ENCODE results near the gene PLCH2.

The PLCH2 gene

GRCh38 chr1:2510366-2511155 lies 34.5 kb downstream of the PLCH2 start:
- FAIRE-seq = no peak
- DNase-seq (ENCODE audit: insufficient read length, low spot score) = no peak

- no peak for FAIRE-seq
- DNase-seq (ENCODE audit: insufficient read length, low spot score) = no peak
These were observed 36.9 kb downstream of the PLCH2 start for GRCh38 chr1:2512862-2513421.

DNA sequence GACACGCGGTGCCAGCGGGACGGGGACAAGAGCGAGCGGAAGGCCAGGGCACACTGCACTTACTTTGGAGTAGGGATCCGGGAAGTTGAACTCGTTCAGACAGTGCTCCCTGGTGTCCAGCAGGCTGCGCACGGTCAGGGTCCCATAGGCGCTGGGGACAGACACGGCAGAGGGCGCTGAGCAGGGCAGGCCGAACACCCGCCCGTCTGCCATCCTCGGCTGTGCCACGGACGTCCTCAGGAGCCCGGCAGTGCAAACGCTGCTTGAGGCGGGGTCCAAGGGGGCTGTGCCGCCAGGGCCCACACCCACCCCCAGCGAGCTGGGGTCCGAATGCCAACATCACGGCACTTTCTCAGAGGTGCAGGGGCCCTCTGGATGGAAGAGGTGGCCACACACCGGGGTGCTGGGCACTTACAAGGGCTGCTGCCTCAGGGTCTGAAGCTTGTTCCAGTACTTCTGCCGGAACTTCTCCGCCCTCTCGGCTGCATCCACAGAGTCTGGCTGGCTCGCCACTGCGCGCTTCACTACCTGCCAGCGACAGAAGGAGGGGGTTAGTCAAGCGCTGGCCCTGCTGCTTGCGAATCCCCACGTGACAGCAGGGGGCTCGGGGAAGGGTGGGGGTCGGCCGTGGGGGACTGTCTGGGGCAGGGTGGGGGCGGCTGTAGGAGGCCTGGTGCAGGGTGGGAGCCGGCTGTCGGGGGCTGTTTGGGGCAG lies 38.0 kb downstream of the PLCH2 start:
- FAIRE-seq (no peak), DNase-seq (ENCODE audit: insufficient read length, low spot score) (no peak)

DNA sequence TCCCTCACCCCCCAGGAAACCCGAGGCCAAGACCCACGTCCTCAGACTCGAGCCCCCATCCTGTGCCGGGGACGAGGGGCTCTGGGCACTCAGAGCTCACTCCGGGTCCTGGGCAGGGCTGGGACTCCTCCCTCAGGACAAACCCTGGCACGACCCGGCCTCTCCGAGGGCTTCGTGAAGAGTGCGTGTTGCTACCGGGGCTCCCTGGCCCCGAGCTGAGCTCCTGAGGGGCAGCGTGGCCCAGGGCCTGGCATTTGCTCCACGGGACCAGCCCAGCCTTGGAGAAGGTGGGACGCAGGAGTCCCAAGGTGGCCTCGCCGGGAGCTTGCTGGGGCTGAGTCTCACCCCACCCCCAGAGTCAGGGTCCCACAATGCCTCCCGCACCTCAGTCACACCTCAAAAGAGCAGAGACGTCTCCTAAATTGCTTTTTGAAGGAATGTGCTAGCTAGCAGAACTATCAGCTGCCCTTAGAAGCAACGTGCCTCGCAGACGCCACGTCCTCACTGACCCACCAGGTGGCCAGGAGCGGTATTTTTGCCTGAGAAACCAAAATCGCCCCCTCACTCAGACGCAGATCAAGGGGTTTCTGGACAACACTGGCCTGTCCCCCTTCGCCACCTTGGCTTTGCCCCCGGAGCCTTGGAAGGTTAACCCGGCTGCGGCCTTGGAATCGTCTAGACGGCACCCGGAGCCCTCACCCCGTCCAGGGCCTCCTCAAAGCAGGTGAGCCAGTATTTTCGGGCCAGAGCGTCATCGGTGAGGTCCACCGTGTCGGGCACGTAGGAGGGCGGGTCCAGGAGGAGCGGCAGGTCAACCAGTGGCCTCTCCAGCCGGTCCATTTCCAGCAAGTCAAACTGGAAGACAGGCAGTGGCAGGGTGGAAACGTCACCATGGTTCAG lies 39.0 kb downstream of the PLCH2 start:
- no peak for FAIRE-seq

GRCh38 chr1:2515763-2516080 lies 39.6 kb downstream of the PLCH2 start:
- no peak for FAIRE-seq
- no peak for DNase-seq (ENCODE audit: insufficient read length, low spot score)

More for the DNA sequence above, 39.0 kb downstream of the PLCH2 start:
- DNase-seq (ENCODE audit: insufficient read length, low spot score) = no peak

DNA sequence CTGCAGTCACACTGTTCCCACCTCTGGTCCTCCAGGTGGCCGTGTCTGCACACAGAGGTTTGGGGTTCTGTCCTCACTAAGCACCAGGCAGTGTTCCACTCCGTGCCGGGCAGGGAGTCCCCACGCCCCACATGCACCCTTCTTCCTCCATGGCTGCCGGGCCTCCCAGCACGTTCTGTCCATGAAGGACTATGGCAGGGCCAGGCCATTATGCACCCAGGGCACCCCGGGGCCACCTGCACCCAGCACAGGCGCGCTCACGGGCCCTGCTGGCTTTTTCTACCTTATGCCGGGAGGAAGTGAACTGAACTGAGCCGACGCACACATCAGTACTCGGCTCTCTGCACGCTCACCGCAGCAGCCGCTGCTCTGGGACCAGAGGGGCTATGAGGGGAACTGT lies 40.0 kb downstream of the PLCH2 start:
- no peak for DNase-seq (ENCODE audit: insufficient read length, low spot score)
- FAIRE-seq = no peak

GRCh38 chr1:2516946-2517345 lies 40.9 kb downstream of the PLCH2 start:
- no peak for FAIRE-seq
- no peak for DNase-seq (ENCODE audit: insufficient read length, low spot score)

- FAIRE-seq = no peak
- DNase-seq (ENCODE audit: insufficient read length, low spot score) = no peak
These were observed 41.9 kb downstream of the PLCH2 start for GRCh38 chr1:2517966-2518365.

DNA sequence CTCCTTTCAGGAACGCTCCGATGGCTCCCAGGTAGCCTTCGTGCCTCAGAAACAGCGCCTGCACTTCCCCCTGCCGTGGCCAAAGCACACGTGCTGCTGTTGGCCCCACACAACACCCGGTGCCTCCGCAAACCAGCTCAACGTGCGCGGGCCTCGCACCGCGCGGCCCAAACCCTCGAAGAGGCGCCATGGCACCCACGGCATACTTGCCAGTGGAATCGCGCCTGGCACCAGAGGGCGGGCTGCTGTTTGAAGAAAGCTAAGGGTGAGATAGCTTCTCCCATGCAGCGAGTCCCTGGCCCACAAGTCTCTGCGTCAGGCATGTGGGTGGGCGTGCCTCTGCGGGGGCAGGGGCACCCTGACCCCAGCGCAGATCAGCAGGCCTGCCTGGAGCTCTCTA lies 42.4 kb downstream of the PLCH2 start:
- DNase-seq (ENCODE audit: insufficient read length, low spot score) (no peak), FAIRE-seq (no peak)

- FAIRE-seq = no peak
- DNase-seq (ENCODE audit: insufficient read length, low spot score) = no peak
These were observed 43.1 kb downstream of the PLCH2 start for GRCh38 chr1:2519029-2519685.

DNA sequence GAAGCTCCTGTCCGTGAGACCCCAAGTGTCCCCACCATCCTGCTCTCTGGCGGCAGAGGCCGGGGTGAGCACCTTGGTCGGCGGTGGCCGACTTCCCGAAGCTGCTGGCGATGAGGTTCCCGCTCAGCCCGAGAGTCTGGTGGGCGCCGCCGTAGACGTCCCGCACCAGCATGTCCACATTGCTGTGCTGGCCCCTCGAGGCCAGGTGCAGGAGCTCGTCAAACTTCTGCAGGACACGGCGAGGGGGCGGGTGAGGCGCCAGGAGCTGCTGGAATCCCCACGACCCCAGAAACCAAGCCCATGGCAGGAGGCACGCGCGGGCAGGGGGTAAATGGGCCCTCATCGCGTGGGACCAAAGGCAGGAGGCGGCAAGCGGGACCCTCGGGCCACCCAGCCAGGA lies 43.6 kb downstream of the PLCH2 start:
- no peak for FAIRE-seq

DNA sequence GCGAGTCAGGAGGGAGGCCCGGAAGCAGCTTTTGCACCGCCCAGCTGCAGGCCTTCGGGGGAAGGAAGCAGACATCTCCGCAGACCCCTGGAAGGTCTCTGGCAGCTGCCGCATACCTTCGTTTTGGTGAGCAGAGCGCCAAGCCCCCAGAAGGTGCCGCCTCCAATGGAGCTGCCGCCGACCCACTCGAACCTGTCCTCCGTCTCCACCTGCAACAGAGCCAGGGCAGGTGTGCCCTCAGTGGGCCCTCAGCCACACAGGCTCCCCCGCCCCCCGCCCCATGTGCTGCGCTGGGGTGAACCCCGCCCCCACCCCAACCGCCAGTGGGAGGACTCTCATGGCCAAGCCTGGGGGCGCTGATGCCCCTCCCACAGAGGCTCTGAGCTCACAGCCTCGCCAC lies 44.1 kb downstream of the PLCH2 start:
- no peak for DNase-seq (ENCODE audit: insufficient read length, low spot score)
- FAIRE-seq = no peak

More for the DNA sequence above, 43.6 kb downstream of the PLCH2 start:
- DNase-seq (ENCODE audit: insufficient read length, low spot score) = no peak

DNA sequence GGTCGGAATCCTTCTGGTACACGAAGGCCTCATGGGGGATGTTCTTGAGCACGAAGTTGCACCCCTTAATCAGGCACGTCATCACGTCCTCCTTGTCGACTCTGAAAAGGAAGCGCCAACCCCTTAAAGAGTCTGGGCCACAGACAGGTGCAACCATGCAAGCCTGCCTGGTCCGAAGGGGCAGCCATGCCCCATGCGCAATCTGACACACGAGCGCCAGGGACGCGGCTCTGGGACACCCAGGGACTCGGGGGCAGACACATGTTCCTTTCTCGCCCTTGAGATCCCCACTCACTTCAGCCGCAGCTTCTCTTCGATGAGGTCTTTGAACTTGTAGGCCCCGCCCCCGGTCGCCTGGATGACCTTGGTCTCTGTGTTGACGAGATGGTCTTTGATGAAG lies 44.7 kb downstream of the PLCH2 start:
- no peak for FAIRE-seq
- DNase-seq (ENCODE audit: insufficient read length, low spot score) = no peak

DNA sequence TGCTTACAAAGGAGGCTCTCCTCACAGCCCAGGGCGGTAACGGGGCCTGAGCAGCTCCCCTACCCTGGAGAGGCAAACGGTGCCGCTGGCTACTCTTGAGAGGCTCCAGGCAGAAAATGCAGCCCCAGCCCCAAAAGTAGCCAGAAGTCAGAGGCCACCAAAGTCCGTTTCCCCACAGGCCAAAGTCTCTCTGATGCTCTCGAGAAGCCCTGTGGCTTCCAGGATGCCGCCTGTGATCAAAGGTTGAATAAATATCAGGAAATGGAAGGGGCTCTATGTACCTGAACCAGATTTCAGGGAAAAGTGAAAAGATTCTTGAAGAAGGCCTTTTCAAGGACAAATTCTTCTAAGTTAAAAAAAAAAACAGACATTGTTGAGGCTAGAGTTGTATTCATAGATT lies 46.1 kb downstream of the PLCH2 start:
- no peak for FAIRE-seq
- DNase-seq (ENCODE audit: insufficient read length, low spot score) = no peak

- FAIRE-seq (no peak), DNase-seq (ENCODE audit: insufficient read length, low spot score) (no peak)
These were observed 47.3 kb downstream of the PLCH2 start for GRCh38 chr1:2523191-2523890.

- FAIRE-seq (no peak), DNase-seq (ENCODE audit: insufficient read length, low spot score) (no peak)
These were observed 48.0 kb downstream of the PLCH2 start for GRCh38 chr1:2523891-2524609.

GRCh38 chr1:2525572-2525919 lies 49.5 kb downstream of the PLCH2 start:
- FAIRE-seq = peak; percentile 59
- no peak for DNase-seq (ENCODE audit: insufficient read length, low spot score)

DNA sequence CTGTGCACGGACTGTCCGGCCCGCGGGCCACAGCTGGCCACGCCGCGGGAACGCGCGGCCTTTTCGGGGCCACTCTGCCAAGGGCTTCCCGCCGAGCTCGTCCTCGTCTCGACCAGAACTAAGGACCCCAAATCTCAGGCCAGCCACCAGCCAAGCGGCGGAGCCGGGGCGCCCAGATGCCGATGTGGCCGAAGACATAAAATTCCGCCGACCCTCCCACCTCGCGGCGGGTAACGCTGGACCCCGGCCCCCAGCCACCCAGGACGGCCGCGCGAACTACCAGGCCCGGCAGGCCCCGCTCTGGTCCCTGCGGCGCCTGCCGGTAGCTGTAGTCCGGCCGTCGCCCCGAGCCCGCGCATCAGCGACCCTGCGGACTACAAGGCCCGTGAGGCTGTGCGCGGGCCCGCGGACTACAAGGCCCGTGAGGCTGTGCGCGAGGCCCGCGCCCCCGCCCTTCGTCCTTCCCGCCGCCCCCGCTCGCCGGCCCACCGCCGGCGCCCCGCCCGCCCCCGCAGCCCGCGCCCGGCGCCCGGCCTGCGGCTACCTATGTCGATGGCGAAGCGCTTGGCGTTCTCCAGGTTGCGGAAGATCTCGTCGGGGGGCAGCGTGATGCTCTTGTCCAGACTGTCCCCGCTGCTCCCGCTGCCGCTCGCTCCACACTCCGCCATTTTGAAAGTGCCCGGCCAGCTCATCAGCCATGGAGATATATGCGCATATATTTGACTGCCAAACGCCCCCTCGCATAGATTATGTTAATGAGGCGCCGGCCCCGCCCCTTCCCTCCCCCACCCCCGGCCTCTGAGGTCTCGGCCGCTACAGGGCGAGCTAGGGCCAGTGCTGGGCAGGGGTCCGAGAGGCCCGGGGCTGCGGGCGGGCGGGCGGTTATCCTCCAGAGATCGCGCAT lies 50.1 kb downstream of the PLCH2 start, which contains the start of gene PANK4:
Gene PANK4 (minus strand): TSS at position 677 of the 904 bp plus-strand sequence. CDS start 9 bp downstream, at position 668.
- peak; percentile 93 for FAIRE-seq

More for the DNA sequence above, 50.1 kb downstream of the PLCH2 start, which contains the start of gene PANK4:
- DNase-seq (ENCODE audit: insufficient read length, low spot score) = peak; percentile 99

All from GM19239 (cell line).